PC-3 (cell line): Measurements from ENCODE around the gene PITPNM3. TPM values are rescaled to one million over a fixed set of nuclear protein-coding genes. Genes with fewer than 3 reads are reported as not detected.

Source experiments
- ATAC-seq: fragments of 200-7000 bp; cut with Tn5 transposase; 2 replicates; pipeline ENCODE4 v1.9.1; 2020; ENCODE audit warnings: mild to moderate bottlenecking, moderate library complexity
- BruUV-seq: library from RNA; stranded (reverse); fragments of 400-500 nt; replicated peaks from 2 replicates; lab custom pipeline; 2021; lab: Mats Ljungman, UMichigan
- CTCF ChIA-PET: fragments of 300-600 bp; sonication (Branson Sonifier 250); formaldehyde crosslinking; loops from one replicate; lab custom pipeline; 2022; ENCODE audit warnings: antibody characterized with exemption; lab: Charles Lee
- POLR2A ChIA-PET: fragments of 300-600 bp; sonication (Branson Sonifier 250); formaldehyde crosslinking; loops from one replicate; lab custom pipeline; 2022; ENCODE audit warnings: antibody characterized with exemption; ENCODE audit not compliant: unreplicated experiment; lab: Charles Lee
- DNase-seq: peaks from one replicate; pipeline ENCODE4 v3.0.0-alpha.2; 2015
- H2AFZ ChIP-seq: fragments of 300-600 bp; sonication (generic); 2 replicates; pipeline ENCODE4 v1.6.0; 2016; ENCODE audit warnings: antibody characterized with exemption, low read length
- H3F3A ChIP-seq: fragments of 300-600 bp; sonication (generic); one replicate; pipeline ENCODE4 v1.6.0; 2017; ENCODE audit warnings: antibody characterized with exemption, low read length, control low read depth, mild to moderate bottlenecking; ENCODE audit not compliant: unreplicated experiment
- H3K27ac ChIP-seq: fragments of 300-600 bp; sonication (generic); 2 replicates; pipeline ENCODE4 v1.5.1; 2016; ENCODE audit warnings: mild to moderate bottlenecking, low read length
- H3K27me3 ChIP-seq: fragments of 300-600 bp; sonication (generic); 2 replicates; pipeline ENCODE4 v1.6.1; 2016; ENCODE audit warnings: low read length, mixed read lengths
- H3K36me3 ChIP-seq: fragments of 300-600 bp; sonication (generic); 2 replicates; pipeline ENCODE4 v1.6.1; 2016; ENCODE audit warnings: low read depth, mixed run types, low read length, mixed read lengths
- H3K4me1 ChIP-seq: fragments of 300-600 bp; sonication (generic); 2 replicates; pipeline ENCODE4 v1.5.1; 2016; ENCODE audit warnings: low read length; ENCODE audit not compliant: insufficient read depth
- H3K4me2 ChIP-seq: fragments of 300-600 bp; sonication (generic); 2 replicates; pipeline ENCODE4 v1.6.0; 2016; ENCODE audit warnings: low read length
- H3K4me3 ChIP-seq: fragments of 300-600 bp; sonication (generic); 2 replicates; pipeline ENCODE4 v1.5.1; 2016; ENCODE audit warnings: mild to moderate bottlenecking, low read length, mixed read lengths
- H3K79me2 ChIP-seq: fragments of 300-600 bp; sonication (generic); 2 replicates; pipeline ENCODE4 v1.6.1; 2017; ENCODE audit warnings: low read length, mixed read lengths
- H3K9ac ChIP-seq: fragments of 300-600 bp; sonication (generic); 2 replicates; pipeline ENCODE4 v1.6.0; 2016; ENCODE audit warnings: mild to moderate bottlenecking, low read length
- H3K9me2 ChIP-seq: fragments of 300-600 bp; sonication (generic); replicated peaks from 2 replicates; pipeline ENCODE4 v1.6.1; 2016; ENCODE audit warnings: mixed run types, low read length, mixed read lengths
- H3K9me3 ChIP-seq: fragments of 300-600 bp; sonication (generic); 2 replicates; pipeline ENCODE4 v1.6.1; 2016; ENCODE audit warnings: low read length, mixed read lengths
- H4K20me1 ChIP-seq: fragments of 300-600 bp; sonication (generic); 2 replicates; pipeline ENCODE4 v1.6.1; 2016; ENCODE audit warnings: low read length, mixed read lengths
- EZH2 ChIP-seq: fragments of 300-600 bp; sonication (generic); IDR thresholded peaks from one replicate; pipeline ENCODE4 v1.6.1; 2017; ENCODE audit warnings: antibody characterized with exemption, mild to moderate bottlenecking, low read length; ENCODE audit not compliant: unreplicated experiment
- EZH2phosphoT487 ChIP-seq: fragments of 300-600 bp; sonication (generic); IDR thresholded peaks from 2 replicates; pipeline ENCODE4 v1.6.1; 2018; ENCODE audit warnings: mild to moderate bottlenecking, antibody characterized with exemption, low read length, borderline replicate concordance
- intact Hi-C: fragments of 100-400 bp; cut with micrococcal nuclease; formaldehyde crosslinking; loops from 2 replicates; pipeline ENCODE4 v1.9.0; 2023
- total RNA-seq: library from RNA; depleted of rRNA; stranded (reverse); fragments of >200 nt; gene quantifications from 2 replicates; pipeline ENCODE4 v1.2.3, GENCODE V29; 2014
- TF ChIP-seq, protein P1 (sequence below): fragments of 300-600 bp; sonication (generic); conservative IDR thresholded peaks from 2 replicates; pipeline ENCODE4 v1.5.1; 2017; ENCODE audit warnings: antibody characterized with exemption, low read depth, mild to moderate bottlenecking, low read length

The PITPNM3 gene
- total RNA-seq, 1 experiment from 2014 or later = 7.1 TPM

DNA sequence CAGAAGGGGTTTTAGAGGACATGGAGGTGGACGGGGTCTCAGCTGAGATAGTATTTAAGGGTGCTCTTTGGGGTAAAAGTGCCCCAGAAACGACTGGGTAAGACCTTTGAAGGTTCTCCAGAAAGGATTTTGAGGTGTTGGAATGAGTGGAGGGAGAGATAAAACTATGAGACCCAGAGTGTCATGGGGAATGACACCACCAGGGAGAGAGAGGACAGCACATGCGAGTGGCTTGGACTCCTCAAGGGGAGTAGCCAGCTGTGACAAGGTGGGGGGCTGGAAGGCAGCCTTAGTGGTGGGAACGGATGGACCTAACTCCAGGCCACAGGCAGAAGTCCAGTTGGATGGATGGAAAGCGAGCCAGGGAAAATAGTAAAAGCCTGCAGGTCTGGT is 19.2 kb upstream of the PITPNM3 start:
- POLR2A ChIA-PET = no interaction called here
- ATAC-seq (no peak), DNase-seq (no peak)
- H4K20me1 ChIP-seq = no peaks in the 10 kb centered on the region
- H3K4me1 ChIP-seq = no peaks in the 10 kb centered on the region
- TF ChIP-seq EZH2 = no peak
- TF ChIP-seq, protein P1, sequence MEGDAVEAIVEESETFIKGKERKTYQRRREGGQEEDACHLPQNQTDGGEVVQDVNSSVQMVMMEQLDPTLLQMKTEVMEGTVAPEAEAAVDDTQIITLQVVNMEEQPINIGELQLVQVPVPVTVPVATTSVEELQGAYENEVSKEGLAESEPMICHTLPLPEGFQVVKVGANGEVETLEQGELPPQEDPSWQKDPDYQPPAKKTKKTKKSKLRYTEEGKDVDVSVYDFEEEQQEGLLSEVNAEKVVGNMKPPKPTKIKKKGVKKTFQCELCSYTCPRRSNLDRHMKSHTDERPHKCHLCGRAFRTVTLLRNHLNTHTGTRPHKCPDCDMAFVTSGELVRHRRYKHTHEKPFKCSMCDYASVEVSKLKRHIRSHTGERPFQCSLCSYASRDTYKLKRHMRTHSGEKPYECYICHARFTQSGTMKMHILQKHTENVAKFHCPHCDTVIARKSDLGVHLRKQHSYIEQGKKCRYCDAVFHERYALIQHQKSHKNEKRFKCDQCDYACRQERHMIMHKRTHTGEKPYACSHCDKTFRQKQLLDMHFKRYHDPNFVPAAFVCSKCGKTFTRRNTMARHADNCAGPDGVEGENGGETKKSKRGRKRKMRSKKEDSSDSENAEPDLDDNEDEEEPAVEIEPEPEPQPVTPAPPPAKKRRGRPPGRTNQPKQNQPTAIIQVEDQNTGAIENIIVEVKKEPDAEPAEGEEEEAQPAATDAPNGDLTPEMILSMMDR = no peak
- no peak for TF ChIP-seq EZH2phosphoT487
- H3K9me3 ChIP-seq = no peaks in the 10 kb centered on the region
- no peak overlapping the region for H3K9ac ChIP-seq
- H3K79me2 ChIP-seq = no peaks in the 10 kb centered on the region
- CTCF ChIA-PET = no interaction called here
- no peaks in the 10 kb centered on the region for H3K9me2 ChIP-seq
- H2AFZ ChIP-seq = no peak overlapping the region
- H3K27me3 ChIP-seq = no peaks in the 10 kb centered on the region
- no peak overlapping the region for H3K27ac ChIP-seq
- H3K36me3 ChIP-seq = no peaks in the 10 kb centered on the region
- H3K4me3 ChIP-seq = no peak overlapping the region
- H3K4me2 ChIP-seq = no peak overlapping the region
- no peaks in the 10 kb centered on the region for H3F3A ChIP-seq
- intact Hi-C loops = no loop called here
- BruUV-seq = no TSS peak

DNA sequence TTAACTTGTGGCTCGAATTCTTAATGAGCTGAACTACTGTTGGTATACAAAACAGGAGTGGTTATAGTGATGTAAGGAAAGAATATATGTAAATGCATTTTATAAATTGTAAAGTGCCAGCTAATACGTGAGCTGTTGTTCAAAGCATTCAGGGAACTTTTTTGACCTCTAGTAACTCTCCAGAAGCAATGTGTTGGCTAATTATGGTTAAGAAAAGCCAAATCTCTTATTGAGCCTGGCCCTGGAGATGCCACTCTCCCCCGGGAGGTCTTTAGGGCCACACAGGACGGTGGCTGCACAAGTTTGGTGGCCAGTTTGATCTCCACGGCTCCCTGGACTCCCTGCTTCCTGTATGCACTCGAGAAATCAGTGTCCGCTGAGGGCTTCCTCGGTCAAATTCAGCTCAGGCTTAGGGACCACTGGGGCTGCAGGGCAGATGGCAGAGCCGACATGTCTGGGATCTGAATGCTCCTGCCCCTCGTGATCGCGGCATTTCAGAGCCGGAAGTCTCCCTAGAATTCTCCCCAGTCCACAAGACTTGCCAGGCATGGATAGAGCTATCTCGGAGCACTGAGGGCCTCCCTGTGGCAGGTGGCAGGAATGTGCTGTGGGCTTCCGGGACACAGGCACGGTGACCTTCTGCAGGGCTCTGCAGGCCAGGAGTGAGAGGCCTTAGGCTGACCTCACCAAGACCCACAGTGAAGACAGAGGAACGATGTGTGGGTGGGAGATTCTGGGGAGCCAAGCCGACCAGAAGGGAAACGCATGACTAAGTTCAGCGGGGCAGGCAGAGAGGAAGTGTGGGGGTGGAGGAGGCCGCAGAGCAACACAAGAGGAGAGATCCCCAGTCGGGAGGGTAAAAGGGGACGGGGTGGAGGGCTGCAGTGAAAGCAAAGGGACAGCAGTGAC is 18.6 kb upstream of the PITPNM3 start:
- intact Hi-C loops = no loop called here
- no peak overlapping the region for H3K27ac ChIP-seq
- H4K20me1 ChIP-seq = no peaks in the 10 kb centered on the region
- CTCF ChIA-PET = no interaction called here
- H3K9me3 ChIP-seq = no peaks in the 10 kb centered on the region
- no peaks in the 10 kb centered on the region for H3K79me2 ChIP-seq
- POLR2A ChIA-PET = interaction anchor here (0.6 kb wide), 1 partner anchor 9 kb away, joined by 3 read pairs; no protein-coding TSS in a partner anchor
- no peaks in the 10 kb centered on the region for H3K36me3 ChIP-seq
- no peak overlapping the region for H3K9ac ChIP-seq
- no peak overlapping the region for H2AFZ ChIP-seq
- H3K27me3 ChIP-seq = no peaks in the 10 kb centered on the region
- no peaks in the 10 kb centered on the region for H3K4me1 ChIP-seq
- BruUV-seq = no TSS peak
- no peak overlapping the region for H3K4me3 ChIP-seq
- no peaks in the 10 kb centered on the region for H3F3A ChIP-seq
- no peaks in the 10 kb centered on the region for H3K9me2 ChIP-seq
- ATAC-seq (no peak), DNase-seq (no peak)
- H3K4me2 ChIP-seq = no peak overlapping the region
- TF ChIP-seq EZH2 = no peak
- TF ChIP-seq, protein P1 = no peak
- no peak for TF ChIP-seq EZH2phosphoT487
